Germinal center (tissue), 1 donor: ENCODE results near the gene SHISA6.
"Not testable (repeated sequence)": the region's sequence is repeated elsewhere in the genome, so short reads cannot be mapped to it uniquely, and the experiment has no call there.

Experiments
- DNase-seq: peaks from one replicate; pipeline ENCODE4 v3.0.0; 2012; ENCODE audit warnings: mixed read lengths, low spot score

The SHISA6 gene

GRCh38 chr17:11267999-11268575, 27.1 kb downstream of the SHISA6 start:
- DNase-seq, result no peak

GRCh38 chr17:11269210-11269609, 28.2 kb downstream of the SHISA6 start:
- no peak for DNase-seq

DNA sequence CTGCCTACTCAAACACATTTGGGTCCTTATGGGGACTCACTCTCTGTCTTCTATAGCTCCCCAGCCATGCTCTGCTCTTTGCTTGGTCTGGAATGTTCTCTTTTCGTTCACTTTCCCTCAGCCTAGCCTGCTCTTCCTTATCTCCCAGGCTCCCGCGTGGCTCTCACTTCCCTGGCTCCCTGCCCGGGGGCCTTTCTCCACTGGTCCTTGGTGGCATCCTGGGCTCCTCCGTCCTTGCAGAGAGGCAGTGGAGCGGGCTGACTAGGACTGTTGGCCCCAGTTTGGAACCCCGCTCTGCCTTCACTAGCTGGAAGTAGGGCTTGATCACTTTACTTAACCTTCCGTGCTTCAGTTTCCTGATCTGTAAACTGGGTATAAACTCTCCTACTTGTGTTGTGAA, 31.2 kb downstream of the SHISA6 start:
- DNase-seq, result no peak

DNA sequence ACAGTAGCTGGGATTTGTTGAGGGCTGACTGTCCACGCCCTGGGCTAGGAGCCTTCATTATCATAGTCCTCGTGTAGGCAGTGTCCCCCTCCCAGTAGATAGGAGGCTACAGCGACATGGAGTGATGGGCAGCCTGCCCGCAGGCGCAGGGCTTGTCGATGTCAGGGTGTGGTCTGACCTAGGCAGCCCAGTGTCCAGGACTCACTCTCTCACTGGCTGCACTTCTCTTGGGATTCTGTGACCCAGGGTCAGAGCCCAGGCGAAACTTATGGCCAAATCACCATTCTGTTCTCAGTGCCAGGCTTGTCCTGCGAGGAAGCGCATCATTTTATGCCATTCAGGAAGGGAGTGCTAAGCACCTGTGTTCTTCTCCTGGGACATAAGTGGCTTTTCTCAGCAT, 32.6 kb downstream of the SHISA6 start:
- no peak for DNase-seq

DNA sequence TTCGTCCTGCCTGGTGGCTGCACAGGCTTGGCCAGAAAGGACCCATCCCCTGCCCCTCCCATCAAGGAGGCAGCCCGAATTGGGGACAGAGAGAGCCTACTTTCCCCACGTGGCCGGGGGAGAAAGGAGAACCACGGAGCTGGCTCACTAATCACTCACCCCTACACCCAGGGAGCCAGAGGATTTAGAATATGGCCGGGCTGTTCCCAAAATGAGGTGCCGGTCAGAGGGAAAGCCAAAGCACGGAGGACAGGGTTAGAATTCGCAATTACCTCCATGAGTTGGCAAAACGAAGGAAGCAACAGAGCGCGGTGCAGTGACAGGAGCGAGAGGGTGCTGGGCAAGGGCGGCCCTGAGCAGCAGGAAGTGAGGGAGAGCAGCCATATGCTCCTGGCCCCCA, 33.1 kb downstream of the SHISA6 start:
- no peak for DNase-seq

DNA sequence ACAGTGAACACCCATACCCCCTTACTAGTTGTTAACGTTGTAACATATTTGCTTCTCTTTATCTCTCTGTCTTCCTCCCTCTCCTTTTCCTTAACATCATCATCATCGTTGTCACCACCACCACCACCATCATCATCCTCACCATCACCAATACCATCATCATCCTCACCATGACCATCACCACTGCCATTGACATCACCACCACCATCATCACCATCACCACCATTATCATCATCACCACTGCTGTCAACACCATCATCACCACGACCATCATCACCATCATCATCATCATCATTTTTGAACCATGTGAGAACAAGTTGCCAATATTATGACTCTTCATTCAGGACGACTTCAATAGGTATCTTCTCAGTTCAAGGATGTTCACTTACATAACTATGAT, 35.5 kb downstream of the SHISA6 start:
- DNase-seq, result no peak

DNA sequence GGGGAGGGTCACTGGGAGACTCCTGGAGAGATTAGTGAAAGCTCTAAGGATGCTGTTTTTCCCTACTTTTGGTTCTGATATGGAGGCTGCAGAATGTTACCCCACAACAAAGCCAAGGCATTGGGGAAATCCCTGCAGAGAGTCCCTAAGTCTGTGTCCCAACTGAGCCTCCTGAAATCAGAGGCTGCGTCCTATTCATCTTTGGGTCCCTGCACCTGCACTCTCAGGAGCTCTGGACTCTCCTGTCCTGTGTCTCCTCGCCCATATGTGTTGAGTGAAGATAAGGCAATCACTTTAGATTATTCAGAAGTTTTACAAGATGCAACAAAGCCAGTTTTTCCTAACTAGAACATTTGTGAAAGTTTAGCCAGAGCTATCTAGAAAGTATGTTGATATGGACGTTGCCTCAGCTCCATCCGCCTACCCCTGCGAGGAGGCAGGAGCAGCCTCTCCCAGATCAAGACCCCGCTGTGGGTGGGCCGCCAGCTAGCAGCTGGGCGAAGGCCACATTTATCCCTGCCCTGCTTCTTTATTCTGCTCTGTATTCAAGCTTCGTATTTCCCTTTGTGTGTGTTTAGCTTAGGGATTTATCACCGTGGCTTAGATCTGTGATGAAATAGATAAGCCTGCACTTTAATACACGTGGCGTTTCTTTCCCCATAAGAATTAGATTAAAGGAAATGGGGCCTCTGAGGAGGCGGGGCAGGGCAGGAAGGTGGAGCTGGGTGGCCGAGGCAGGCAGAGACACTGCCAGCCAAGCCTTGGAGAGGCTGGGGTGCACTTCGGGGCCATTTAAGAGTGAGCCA, 37.4 kb downstream of the SHISA6 start:
- DNase-seq, result no peak

GRCh38 chr17:11278992-11279270, 37.9 kb downstream of the SHISA6 start:
- no peak for DNase-seq

- no peak for DNase-seq
Measured at GRCh38 chr17:11279776-11280344, 38.8 kb downstream of the SHISA6 start.

DNA sequence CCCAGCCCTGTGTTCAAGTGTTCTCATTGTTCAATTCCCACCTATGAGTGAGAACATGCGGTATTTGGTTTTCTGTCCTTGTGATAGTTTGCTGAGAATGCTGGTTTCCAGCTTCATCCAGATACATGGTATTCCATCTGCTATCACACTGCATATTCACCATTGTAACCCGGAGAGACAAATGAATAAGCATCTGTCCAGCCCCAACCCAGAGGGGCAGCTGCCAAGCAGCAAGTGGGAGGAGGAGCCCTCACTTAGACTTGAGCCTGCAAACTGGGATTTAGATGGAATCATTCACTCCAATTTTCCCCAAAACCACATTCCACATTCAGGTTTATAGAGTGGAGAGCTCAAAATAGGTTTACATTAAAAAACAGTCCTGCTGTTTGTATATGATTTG, 41.6 kb downstream of the SHISA6 start:
- DNase-seq, result no peak

GRCh38 chr17:11284811-11285210, 43.8 kb downstream of the SHISA6 start:
- no peak for DNase-seq

GRCh38 chr17:11285946-11286345, 44.9 kb downstream of the SHISA6 start:
- no peak for DNase-seq

DNA sequence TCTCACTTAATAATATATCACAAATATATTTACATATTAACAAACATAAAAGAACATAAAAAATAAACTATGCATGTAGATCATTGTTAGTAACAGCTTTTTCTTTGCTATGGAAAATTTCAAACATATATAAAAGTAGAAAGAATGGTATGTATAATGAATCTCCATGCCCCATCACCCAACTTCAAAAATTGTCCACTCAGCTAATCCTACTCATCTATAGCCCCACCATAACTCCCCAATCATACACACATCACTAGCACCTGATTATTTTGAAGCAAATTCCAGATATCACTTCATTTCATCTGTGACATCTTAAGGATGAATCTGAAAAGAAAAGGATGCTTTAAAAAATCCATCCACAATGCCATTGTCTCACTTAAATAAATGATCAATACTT, 46.8 kb downstream of the SHISA6 start:
- no peak for DNase-seq

- no peak for DNase-seq
Measured at GRCh38 chr17:11290814-11291213, 49.8 kb downstream of the SHISA6 start.

- no peak for DNase-seq
Measured at GRCh38 chr17:11292491-11292890, 51.5 kb downstream of the SHISA6 start.

GRCh38 chr17:11293480-11293879, 52.5 kb downstream of the SHISA6 start:
- DNase-seq, result no peak

DNA sequence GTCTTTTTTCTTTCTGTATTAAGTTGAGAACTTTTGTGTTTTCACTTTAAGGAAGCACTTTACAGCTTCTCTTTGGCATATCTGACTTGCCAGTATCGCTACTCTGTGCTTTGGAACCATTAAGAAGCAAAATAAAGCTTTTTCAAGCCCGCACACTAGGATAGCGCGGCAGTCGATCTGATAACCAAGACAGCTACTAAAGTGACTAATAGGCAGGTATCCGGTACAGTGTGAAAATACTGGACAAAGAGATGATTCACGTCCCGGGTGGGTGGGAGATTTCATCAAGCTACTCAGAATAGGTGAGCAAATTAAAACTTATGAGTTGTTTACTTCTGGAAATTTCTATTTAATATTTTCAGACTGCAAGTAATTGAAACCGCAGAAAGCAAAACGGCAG, 53.8 kb downstream of the SHISA6 start:
- DNase-seq, result no peak

DNA sequence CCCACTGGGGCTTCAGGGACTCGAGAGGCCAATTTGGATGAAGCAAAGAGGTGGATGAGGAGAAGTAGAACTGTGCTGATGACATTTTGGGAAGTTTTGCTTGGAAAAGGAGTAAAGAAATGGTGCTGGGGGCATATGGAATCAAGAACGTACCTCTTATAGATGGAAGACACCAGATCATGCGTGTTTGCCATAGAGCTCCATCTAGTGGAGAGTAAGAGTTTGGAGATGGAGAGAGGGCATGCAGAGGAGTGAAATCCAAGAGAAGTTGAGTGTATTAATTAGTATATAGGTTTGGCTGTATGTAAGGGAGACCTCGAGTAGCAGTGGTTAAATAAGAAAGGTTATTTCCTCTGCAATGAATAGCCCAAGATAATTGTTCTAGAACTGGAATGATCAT, 56.0 kb downstream of the SHISA6 start:
- DNase-seq, result no peak

GRCh38 chr17:11298401-11298800, 57.4 kb downstream of the SHISA6 start:
- DNase-seq, result no peak

GRCh38 chr17:11300201-11300600, 59.2 kb downstream of the SHISA6 start:
- DNase-seq, result no peak

DNA sequence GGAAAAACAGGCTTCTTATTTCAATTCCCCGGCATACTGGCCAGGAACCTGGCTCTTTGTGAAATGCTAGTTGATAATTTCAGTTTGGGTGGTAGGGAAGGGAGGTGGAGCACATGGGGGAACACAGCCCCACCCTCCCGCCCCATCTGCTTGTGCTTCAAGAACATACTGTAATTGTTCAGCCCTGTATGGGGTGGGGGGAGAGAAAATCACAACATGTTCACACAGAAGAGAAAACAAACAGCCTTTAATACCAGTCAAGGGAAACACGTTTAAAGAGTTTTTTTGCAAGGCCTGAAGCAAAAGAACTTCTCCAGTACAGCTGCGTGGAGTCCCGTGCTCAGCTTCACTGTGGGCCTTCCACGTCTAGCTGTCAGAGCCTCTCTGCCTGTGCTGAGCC, 59.7 kb downstream of the SHISA6 start:
- no peak for DNase-seq

- DNase-seq, result not testable (repeated sequence)
Measured at GRCh38 chr17:11301874-11302273, 60.9 kb downstream of the SHISA6 start.

DNA sequence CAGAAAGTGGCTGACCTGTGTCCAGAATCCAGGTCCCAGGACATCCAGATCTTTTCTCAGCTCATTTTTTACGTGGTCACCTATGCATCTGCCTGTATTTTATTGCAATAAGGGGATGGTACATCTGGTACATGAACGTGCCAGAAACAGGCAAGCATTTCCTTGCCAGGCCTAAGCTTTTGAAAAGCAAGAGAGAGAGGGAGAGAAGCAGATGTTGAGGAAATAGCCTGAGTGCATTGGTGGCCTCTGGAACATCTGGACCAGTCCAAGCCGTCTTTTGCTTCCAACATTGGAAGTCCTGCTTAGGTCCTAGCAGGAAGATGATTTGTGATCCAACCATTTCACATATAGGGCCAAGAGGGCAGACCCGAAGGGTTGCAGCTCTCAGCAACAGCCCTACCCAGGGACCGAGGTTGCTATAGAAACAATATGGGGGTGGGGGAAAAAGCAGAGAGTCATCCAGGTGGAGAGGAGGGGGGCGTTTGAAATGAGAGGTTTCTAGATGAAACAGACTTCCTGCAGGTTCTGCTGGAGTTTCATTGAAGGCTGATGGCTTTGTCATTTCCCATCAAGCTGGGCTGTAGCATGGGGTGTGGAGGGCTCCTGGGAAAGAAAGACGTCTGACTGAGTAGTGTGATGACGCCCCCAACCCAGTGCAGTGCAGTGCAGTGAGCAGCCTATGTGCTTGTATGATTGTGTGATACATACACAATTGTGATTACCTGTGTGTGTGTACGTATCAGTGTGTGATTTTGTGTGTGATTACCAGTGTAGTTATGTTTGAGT, 61.6 kb downstream of the SHISA6 start:
- DNase-seq, result no peak
